HG03064 (cell line): ENCODE results near the gene MS4A10.

Source experiments
- ATAC-seq: cut with Tn5 transposase; IDR thresholded peaks from one replicate; pipeline ENCODE4 v1.9.1; 2021; ENCODE audit warnings: low read depth; ENCODE audit not compliant: unreplicated experiment

The MS4A10 gene

GRCh38 chr11:60847281-60847680, 62.1 kb downstream of the MS4A10 start:
- ATAC-seq, result no peak

GRCh38 chr11:60847896-60848295, 62.8 kb downstream of the MS4A10 start:
- no peak for ATAC-seq

DNA sequence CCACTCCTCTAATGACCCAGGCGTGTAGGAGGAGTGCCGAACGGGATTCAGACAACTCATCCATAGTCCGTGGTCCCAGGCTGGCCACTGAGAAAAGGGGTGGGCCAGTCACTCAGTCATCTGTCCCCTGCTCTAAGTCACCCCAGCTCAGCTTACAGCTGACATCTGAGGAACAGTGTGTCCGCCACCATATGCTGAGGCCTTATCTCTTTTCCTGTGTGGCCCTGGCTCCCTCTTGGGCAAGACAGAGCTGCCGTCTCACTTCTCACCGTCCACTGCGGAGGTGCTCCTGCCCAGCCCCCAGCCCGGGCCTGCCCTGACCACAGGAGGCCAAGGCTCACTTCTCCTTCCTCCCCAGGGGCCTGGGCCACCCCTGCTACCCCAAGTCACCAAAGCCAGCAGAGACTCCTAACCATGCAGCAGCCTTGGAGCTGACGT, 63.6 kb downstream of the MS4A10 start:
- no peak for ATAC-seq

DNA sequence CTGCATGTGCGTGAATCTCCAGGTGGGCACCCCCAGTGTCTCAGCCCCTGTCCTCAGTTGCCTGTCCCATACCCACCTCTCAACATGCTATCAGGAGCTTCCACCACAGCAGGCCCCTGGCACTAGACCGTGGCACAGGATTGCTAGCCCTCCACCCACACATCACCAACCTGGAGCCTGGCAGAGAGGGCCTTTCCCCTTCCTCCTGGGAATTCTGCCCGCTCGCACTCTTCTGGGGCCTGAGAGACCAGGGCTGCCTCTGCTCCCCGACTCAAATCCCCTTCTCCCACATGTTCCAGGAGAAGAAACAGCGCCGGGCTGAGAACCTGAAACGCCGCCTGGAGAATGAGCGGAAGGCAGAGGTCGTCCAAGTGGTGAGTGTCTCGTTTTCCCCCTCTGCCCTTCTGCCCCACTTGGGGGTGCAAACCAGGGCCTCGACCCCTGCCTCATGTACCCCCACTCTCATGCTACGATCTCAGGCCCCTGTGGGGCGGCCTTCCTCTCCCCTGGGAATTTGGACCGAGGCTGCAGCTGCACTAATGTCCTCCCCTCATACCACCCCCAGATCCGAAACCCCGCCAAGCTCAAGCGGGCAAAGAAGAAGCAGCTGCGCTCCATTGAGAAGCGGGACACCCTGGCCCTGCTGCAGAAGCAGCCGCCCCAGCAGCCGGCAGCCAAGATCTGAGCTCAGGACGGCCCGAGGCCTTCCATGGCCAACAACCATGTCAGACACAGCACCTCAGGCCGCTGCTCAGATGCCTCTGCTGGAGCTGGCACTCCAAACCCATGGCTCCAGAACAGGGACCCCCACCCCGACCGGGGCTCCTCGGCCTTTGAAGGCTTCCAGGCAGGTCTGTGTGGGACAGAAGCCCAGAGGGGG, 64.7 kb downstream of the MS4A10 start:
- no peak for ATAC-seq
